Measurements from ENCODE around the gene MUC2.

MUC2 gene

DNA sequence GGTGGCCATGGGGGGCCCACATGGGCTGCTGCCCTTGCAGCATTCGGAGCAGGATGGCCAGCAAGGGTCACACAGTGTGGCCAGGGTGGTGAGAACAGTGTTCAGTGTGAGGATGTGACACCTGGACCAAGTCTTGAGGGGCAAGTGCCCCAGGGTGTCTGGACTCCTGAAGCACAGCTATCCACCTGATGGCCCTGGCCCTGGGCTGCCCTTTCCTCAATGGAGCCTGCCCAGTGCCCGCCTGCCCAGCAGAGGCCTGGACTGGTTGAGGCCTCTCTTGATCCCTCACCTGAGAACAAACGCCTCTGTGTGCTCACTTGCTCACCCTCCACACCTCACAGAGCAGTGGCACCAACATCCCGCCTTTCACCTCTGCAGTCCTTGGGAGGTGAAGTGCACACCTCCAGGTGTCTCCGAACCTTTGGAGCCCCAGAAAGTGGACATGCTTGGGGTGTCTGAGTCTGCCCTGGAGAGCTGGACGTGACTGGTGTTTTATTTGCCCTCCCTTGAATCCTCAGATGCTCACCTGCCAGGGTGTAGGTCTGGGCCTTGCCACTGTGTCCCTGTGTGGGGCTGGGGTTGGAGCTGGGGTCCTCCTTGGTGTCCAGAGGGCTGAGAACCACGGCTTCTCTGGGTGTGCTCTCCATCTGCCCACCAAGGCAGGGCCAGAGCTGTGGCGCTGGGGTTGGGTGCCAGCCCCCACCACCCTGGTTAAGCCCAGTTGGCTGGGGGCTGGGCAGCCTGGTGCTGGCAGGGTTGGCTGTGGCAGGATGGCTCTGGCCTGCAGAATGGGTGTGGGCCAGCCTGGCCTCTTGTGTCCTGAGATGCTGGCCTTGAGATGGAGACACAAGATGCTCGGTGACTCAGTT lies 3.8 kb upstream of the MUC2 start:
- TF ChIP-seq MYC (IDR thresholded peaks at IDR 0.05; ENCODE audit: low read depth, low read length) (no peak), POLR2A (IDR thresholded peaks at IDR 0.05; ENCODE audit: extremely low read depth, insufficient read length) (no peak), MAX (IDR thresholded peaks at IDR 0.05; ENCODE audit: low read depth, low read length) (no peak)
- TF ChIP-seq, protein P1, sequence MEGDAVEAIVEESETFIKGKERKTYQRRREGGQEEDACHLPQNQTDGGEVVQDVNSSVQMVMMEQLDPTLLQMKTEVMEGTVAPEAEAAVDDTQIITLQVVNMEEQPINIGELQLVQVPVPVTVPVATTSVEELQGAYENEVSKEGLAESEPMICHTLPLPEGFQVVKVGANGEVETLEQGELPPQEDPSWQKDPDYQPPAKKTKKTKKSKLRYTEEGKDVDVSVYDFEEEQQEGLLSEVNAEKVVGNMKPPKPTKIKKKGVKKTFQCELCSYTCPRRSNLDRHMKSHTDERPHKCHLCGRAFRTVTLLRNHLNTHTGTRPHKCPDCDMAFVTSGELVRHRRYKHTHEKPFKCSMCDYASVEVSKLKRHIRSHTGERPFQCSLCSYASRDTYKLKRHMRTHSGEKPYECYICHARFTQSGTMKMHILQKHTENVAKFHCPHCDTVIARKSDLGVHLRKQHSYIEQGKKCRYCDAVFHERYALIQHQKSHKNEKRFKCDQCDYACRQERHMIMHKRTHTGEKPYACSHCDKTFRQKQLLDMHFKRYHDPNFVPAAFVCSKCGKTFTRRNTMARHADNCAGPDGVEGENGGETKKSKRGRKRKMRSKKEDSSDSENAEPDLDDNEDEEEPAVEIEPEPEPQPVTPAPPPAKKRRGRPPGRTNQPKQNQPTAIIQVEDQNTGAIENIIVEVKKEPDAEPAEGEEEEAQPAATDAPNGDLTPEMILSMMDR (IDR thresholded peaks at IDR 0.05; ENCODE audit: low read depth, low read length), result no peak
- DNase-seq (ENCODE audit: low read depth), result no peak
- H3K4me3 ChIP-seq (ENCODE audit: low read depth, low read length), result no peak overlapping the region

- no peak for DNase-seq (ENCODE audit: low read depth)
- H3K4me3 ChIP-seq (ENCODE audit: low read depth, low read length), result no peak overlapping the region
- TF ChIP-seq POLR2A (IDR thresholded peaks at IDR 0.05; ENCODE audit: extremely low read depth, insufficient read length), result no peak
- TF ChIP-seq, protein P1 (IDR thresholded peaks at IDR 0.05; ENCODE audit: low read depth, low read length), result no peak
- TF ChIP-seq MYC (IDR thresholded peaks at IDR 0.05; ENCODE audit: low read depth, low read length), result no peak
- TF ChIP-seq MAX (IDR thresholded peaks at IDR 0.05; ENCODE audit: low read depth, low read length), result no peak
Observed at GRCh38 chr11:1071571-1072115, 3.0 kb upstream of the MUC2 start.

GRCh38 chr11:1072116-1072820 lies 2.4 kb upstream of the MUC2 start:
- H3K4me3 ChIP-seq (ENCODE audit: low read depth, low read length), result no peak overlapping the region
- peak; percentile 41 for DNase-seq (ENCODE audit: low read depth)
- TF ChIP-seq, protein P1 (IDR thresholded peaks at IDR 0.05; ENCODE audit: low read depth, low read length), result no peak
- TF ChIP-seq POLR2A (IDR thresholded peaks at IDR 0.05; ENCODE audit: extremely low read depth, insufficient read length), result no peak
- TF ChIP-seq MYC (IDR thresholded peaks at IDR 0.05; ENCODE audit: low read depth, low read length), result no peak
- TF ChIP-seq MAX (IDR thresholded peaks at IDR 0.05; ENCODE audit: low read depth, low read length), result no peak

GRCh38 chr11:1072821-1073231 lies 1.8 kb upstream of the MUC2 start:
- no peak for DNase-seq (ENCODE audit: low read depth)
- TF ChIP-seq, protein P1 (IDR thresholded peaks at IDR 0.05; ENCODE audit: low read depth, low read length), result no peak
- TF ChIP-seq MAX (IDR thresholded peaks at IDR 0.05; ENCODE audit: low read depth, low read length) (no peak), MYC (IDR thresholded peaks at IDR 0.05; ENCODE audit: low read depth, low read length) (no peak), POLR2A (IDR thresholded peaks at IDR 0.05; ENCODE audit: extremely low read depth, insufficient read length) (no peak)
- H3K4me3 ChIP-seq (ENCODE audit: low read depth, low read length), result no peak overlapping the region

DNA sequence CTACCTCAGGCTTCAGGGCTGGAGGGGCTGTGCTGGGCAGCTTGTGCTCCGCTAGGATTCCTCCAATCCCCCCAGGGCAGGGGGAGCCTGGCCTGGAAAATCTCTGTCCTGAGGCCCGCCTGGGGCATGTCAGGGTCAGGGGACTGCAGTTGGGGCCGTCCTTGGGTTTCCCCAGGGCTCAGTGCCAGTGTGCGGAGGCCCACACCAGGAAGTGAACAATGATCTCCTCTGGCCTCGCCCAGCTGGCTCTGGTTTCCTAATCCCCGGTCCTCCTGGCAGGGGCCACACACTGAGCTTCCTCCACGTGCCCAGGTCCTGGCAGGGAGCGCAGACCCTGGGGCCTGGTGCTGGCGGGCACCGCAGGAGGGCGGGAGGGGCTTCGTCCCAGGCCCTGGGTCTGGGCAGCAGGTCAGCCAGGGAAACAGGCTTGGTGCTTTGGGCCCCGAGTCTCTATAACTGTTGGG lies 1.4 kb upstream of the MUC2 start:
- H3K4me3 ChIP-seq (ENCODE audit: low read depth, low read length), result no peak overlapping the region
- DNase-seq (ENCODE audit: low read depth), result peak; percentile 32
- TF ChIP-seq MAX (IDR thresholded peaks at IDR 0.05; ENCODE audit: low read depth, low read length) (peak; percentile 68), MYC (IDR thresholded peaks at IDR 0.05; ENCODE audit: low read depth, low read length) (peak; percentile 70; the same call in 1 of the 2 replicates)
- TF ChIP-seq, protein P1 (IDR thresholded peaks at IDR 0.05; ENCODE audit: low read depth, low read length), result no peak
